PC-9 (cell line): ENCODE results near the gene ARID3A. TPM values are rescaled to one million over a fixed set of nuclear protein-coding genes. Genes with fewer than 3 reads are reported as not detected.

Experiments used
- BruUV-seq: library from RNA; stranded (reverse); fragments of 400-500 nt; replicated peaks from 2 replicates; lab custom pipeline; 2021; lab: Mats Ljungman, UMichigan
- CTCF ChIA-PET: fragments of 300-600 bp; sonication (Branson Sonifier 250); formaldehyde crosslinking; loops from one replicate; lab custom pipeline; 2022; ENCODE audit warnings: antibody characterized with exemption; lab: Charles Lee
- POLR2A ChIA-PET: fragments of 300-600 bp; sonication (Branson Sonifier 250); formaldehyde crosslinking; loops from one replicate; lab custom pipeline; 2022; ENCODE audit warnings: antibody characterized with exemption; ENCODE audit not compliant: unreplicated experiment; lab: Charles Lee
- DNase-seq, 2 experiments: peaks; one replicate each; pipeline versions ENCODE4 v3.0.0 to v3.0.0-alpha.2; 2015 to 2022; ENCODE audit warnings: mixed read lengths in 1 of 2
- H2AFZ ChIP-seq: fragments of 200-600 bp; sonication (generic); 2 replicates; pipeline ENCODE4 v1.8.1; 2017; ENCODE audit warnings: antibody characterized with exemption
- H3F3A ChIP-seq: fragments of 200-600 bp; sonication (generic); 2 replicates; pipeline ENCODE4 v1.8.1; 2017; ENCODE audit warnings: antibody characterized with exemption, mild to moderate bottlenecking, low read depth; ENCODE audit not compliant: insufficient read depth
- H3K27ac ChIP-seq: fragments of 200-600 bp; sonication (generic); 2 replicates; pipeline ENCODE4 v1.6.1; 2016; ENCODE audit warnings: mixed run types
- H3K27me3 ChIP-seq: fragments of 200-600 bp; sonication (generic); 2 replicates; pipeline ENCODE4 v1.6.1; 2016; ENCODE audit warnings: low read depth, mixed run types; ENCODE audit not compliant: insufficient read depth
- H3K36me3 ChIP-seq: fragments of 200-600 bp; sonication (generic); 2 replicates; pipeline ENCODE4 v1.6.1; 2016; ENCODE audit warnings: low read depth, mixed run types
- H3K4me1 ChIP-seq: fragments of 200-600 bp; sonication (generic); replicated peaks from 2 replicates; pipeline ENCODE4 v1.6.1; 2016; ENCODE audit warnings: mixed run types; ENCODE audit not compliant: insufficient read depth
- H3K4me2 ChIP-seq: fragments of 200-600 bp; sonication (generic); 2 replicates; pipeline ENCODE4 v1.6.1; 2017; ENCODE audit warnings: mixed run types
- H3K4me3 ChIP-seq: fragments of 200-600 bp; sonication (generic); 2 replicates; pipeline ENCODE4 v1.6.1; 2016; ENCODE audit warnings: mixed run types
- H3K79me2 ChIP-seq: fragments of 200-600 bp; sonication (generic); 2 replicates; pipeline ENCODE4 v1.6.1; 2017; ENCODE audit warnings: low read depth, mixed run types
- H3K9me2 ChIP-seq: fragments of 200-600 bp; sonication (generic); 2 replicates; pipeline ENCODE4 v1.8.1; 2017; ENCODE audit warnings: mild to moderate bottlenecking; ENCODE audit not compliant: insufficient read depth
- H3K9me3 ChIP-seq: fragments of 200-600 bp; sonication (generic); 2 replicates; pipeline ENCODE4 v1.8.1; 2016; ENCODE audit warnings: low read depth; ENCODE audit not compliant: insufficient read depth
- H4K20me1 ChIP-seq: fragments of 200-600 bp; sonication (generic); 2 replicates; pipeline ENCODE4 v1.8.1; 2017; ENCODE audit not compliant: insufficient read depth
- CTCF ChIP-seq: fragments of 200-600 bp; sonication (generic); conservative IDR thresholded peaks from 2 replicates; pipeline ENCODE4 v1.6.1; 2017; ENCODE audit warnings: mixed run types, antibody characterized with exemption, mild to moderate bottlenecking, moderate library complexity
- EZH2 ChIP-seq: fragments of 200-600 bp; sonication (generic); IDR thresholded peaks from 2 replicates; pipeline ENCODE4 v1.8.0; 2017; ENCODE audit warnings: antibody characterized with exemption, low read depth
- intact Hi-C: fragments of 100-400 bp; cut with micrococcal nuclease; formaldehyde crosslinking; loops from one replicate; pipeline ENCODE4 v1.10.0; 2022; ENCODE audit not compliant: unreplicated experiment
- total RNA-seq: library from RNA; stranded (reverse); gene quantifications from 2 replicates; pipeline ENCODE4 v1.2.3, GENCODE V29; 2021

The ARID3A gene
- total RNA-seq, 1 experiment from 2014 or later, result 10.7 TPM

- no peaks in the 10 kb centered on the region for H3K27me3 ChIP-seq
- H3K4me2 ChIP-seq, result peak overlapping the region; percentile 56
- peak in 1 of 2 experiments; percentile 70 for DNase-seq
- CTCF ChIA-PET, result no interaction called here
- H3K9me3 ChIP-seq, result no peaks in the 10 kb centered on the region
- TF ChIP-seq EZH2 (no peak), CTCF (no peak)
- intact Hi-C loops, result no loop called here
- peaks cover 27% of the 10 kb centered on the region for H3F3A ChIP-seq
- BruUV-seq, result no TSS peak
- no peak overlapping the region for H3K4me3 ChIP-seq
- POLR2A ChIA-PET, result no interaction called here
- no peak overlapping the region for H2AFZ ChIP-seq
- no peaks in the 10 kb centered on the region for H3K36me3 ChIP-seq
- no peaks in the 10 kb centered on the region for H3K9me2 ChIP-seq
- H3K79me2 ChIP-seq, result no peaks in the 10 kb centered on the region
- H3K27ac ChIP-seq, result no peak overlapping the region
- peaks cover 31% of the 10 kb centered on the region for H4K20me1 ChIP-seq
- peaks cover 26% of the 10 kb centered on the region for H3K4me1 ChIP-seq
These were observed 18.9 kb downstream of the ARID3A start for GRCh38 chr19:944663-945241.

- H3K27ac ChIP-seq, result no peak overlapping the region
- H3K4me3 ChIP-seq, result no peak overlapping the region
- H3K9me3 ChIP-seq, result no peaks in the 10 kb centered on the region
- H3K4me2 ChIP-seq, result 0 out of 2 replicates have a peak overlapping the region, but pooled peaks have one; percentile 56
- H3K9me2 ChIP-seq, result no peaks in the 10 kb centered on the region
- BruUV-seq, result no TSS peak
- no peak overlapping the region for H2AFZ ChIP-seq
- POLR2A ChIA-PET, result no interaction called here
- peaks cover 21% of the 10 kb centered on the region; the same call in 1 of the 2 replicates for H3F3A ChIP-seq
- TF ChIP-seq EZH2 (no peak), CTCF (no peak)
- peaks cover 24% of the 10 kb centered on the region for H4K20me1 ChIP-seq
- CTCF ChIA-PET, result no interaction called here
- H3K27me3 ChIP-seq, result no peaks in the 10 kb centered on the region
- H3K79me2 ChIP-seq, result no peaks in the 10 kb centered on the region
- peaks cover 18% of the 10 kb centered on the region for H3K4me1 ChIP-seq
- H3K36me3 ChIP-seq, result no peaks in the 10 kb centered on the region
- no peak for DNase-seq
- intact Hi-C loops, result no loop called here
These were observed 19.8 kb downstream of the ARID3A start for GRCh38 chr19:945401-946252.

- Histone ChIP-seq H3K4me1 (peaks cover 12% of the 10 kb centered on the region), H4K20me1 (peaks cover 13% of the 10 kb centered on the region), H3K4me2 (no peak overlapping the region), H3K9me3 (no peaks in the 10 kb centered on the region), H2AFZ (no peak overlapping the region), H3K9me2 (no peaks in the 10 kb centered on the region), H3F3A (peaks cover 20% of the 10 kb centered on the region; the same call in 1 of the 2 replicates), H3K79me2 (no peaks in the 10 kb centered on the region), H3K27ac (no peak overlapping the region), H3K27me3 (no peaks in the 10 kb centered on the region), H3K36me3 (no peaks in the 10 kb centered on the region), H3K4me3 (no peak overlapping the region)
- BruUV-seq, result no TSS peak
- TF ChIP-seq EZH2, result no peak
- no peak for TF ChIP-seq CTCF
- intact Hi-C loops, result no loop called here
- CTCF ChIA-PET, result no interaction called here
- POLR2A ChIA-PET, result no interaction called here
- DNase-seq, result no peak
These were observed 21.4 kb downstream of the ARID3A start for GRCh38 chr19:947090-947706.
